ENCODE measurements around the gene TEX22.

TEX22 gene

DNA sequence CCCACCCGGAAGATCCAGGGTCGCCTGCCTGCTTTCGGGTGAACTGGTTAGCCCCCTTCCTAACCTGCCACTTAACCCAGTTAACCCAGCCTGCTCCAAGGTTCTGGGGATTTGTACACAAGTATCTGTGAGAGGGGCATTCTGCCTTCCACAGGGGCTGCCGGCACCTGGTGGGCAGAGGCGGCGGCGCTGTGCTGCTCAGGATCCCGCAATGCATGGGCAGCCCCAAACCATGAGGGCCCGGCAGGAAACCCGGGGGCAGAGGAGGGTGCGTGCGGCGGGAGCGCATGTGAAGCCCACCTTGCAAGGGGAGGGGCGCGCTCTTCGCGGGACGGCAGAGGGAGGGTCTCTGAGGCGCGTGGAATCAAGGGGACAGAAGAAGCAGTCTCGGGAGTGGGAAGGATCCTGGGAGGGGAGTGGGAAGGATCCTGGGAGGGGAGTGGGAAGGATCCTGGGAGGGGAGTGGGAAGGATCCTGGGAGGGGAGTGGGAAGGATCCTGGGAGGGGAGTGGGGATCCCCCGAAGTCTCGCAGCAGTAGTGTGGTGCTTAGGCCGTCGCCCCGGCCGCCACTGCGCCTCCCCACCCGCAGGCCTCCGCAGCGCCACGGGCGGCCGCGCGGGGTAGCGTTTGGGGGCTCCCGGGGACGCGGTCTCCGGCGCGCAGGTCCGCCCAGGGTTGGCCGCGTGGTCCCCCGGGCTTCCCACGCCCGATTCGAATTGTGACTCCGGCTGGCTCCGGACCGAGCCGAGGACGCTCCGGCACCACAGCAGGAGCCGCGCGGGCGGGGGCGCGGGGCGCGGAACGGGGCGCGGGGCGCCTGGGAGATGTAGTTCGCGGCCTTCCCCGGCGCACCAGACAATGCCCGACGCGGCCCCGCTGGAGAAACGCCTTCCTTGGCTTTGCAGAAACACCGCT is 16.4 kb downstream of the TEX22 start:
- Histone ChIP-seq H3K4me2 (peak overlapping the region; percentile 57 to 91 (median 82)), H3K4me1 (peaks cover 23 to 69% (median 58%) of the 10 kb centered on the region in 10 experiments), H3K9ac (peak overlapping the region; percentile 69 to 82 (median 79)), H3K9me3 (replicated peaks in 1 of 11) (no peaks in the 10 kb centered on the region), H3K36me3 (peaks cover 0 to 5% (median 0%) of the 10 kb centered on the region in 11 experiments; a peak in 1 of 22 replicates), H3K4me3 (peak overlapping the region; percentile 55 to 73 (median 62)), H3K27ac (peak overlapping the region; percentile 49 to 76 (median 59); a peak in 18 of 22 replicates), H3K27me3 (peaks cover 46 to 61% (median 52%) of the 10 kb centered on the region in 11 experiments), H4K20me1 (peaks cover 0 to 45% (median 29%) of the 10 kb centered on the region in 11 experiments; a peak in 20 of 22 replicates)
- TF ChIP-seq Cebpa-rat (IDR thresholded peaks at IDR 0.05): no peak

- Histone ChIP-seq H3K27me3 (peaks cover 36 to 50% (median 41%) of the 10 kb centered on the region in 11 experiments), H3K9ac (peak overlapping the region in 9 of 11 experiments; percentile 69 to 82 (median 79); a peak in 11 of 22 replicates), H4K20me1 (peaks cover under 1 to 37% (median 22%) of the 10 kb centered on the region in 11 experiments; a peak in 21 of 22 replicates), H3K4me3 (peak overlapping the region; percentile 55 to 73 (median 62); a peak in 19 of 20 replicates), H3K27ac (no peak overlapping the region), H3K36me3 (no peaks in the 10 kb centered on the region), H3K9me3 (replicated peaks in 1 of 11) (no peaks in the 10 kb centered on the region), H3K4me1 (peaks cover 24 to 67% (median 56%) of the 10 kb centered on the region in 10 experiments), H3K4me2 (peak overlapping the region; percentile 57 to 91 (median 82))
- no peak for TF ChIP-seq Cebpa-rat (IDR thresholded peaks at IDR 0.05)
Observed at GRCh38 chr14:105415481-105416428, 17.4 kb downstream of the TEX22 start.

- peaks cover 10 to 38% (median 23%) of the 10 kb centered on the region in 11 experiments; a peak in 21 of 22 replicates for H4K20me1 ChIP-seq
- no peak overlapping the region for H3K4me2 ChIP-seq
- peaks cover 26 to 69% (median 58%) of the 10 kb centered on the region in 10 experiments for H3K4me1 ChIP-seq
- H3K4me3 ChIP-seq: no peak overlapping the region
- 0 out of 22 replicates have a peak, but pooled peaks cover 0 to 3% (median 0%) of the 10 kb centered on the region in 11 experiments for H3K36me3 ChIP-seq
- no peak overlapping the region for H3K27ac ChIP-seq
- H3K9me3 ChIP-seq (replicated peaks in 1 of 11): no peaks in the 10 kb centered on the region
- peaks cover 28 to 41% (median 33%) of the 10 kb centered on the region in 11 experiments for H3K27me3 ChIP-seq
- no peak for TF ChIP-seq Cebpa-rat (IDR thresholded peaks at IDR 0.05)
- H3K9ac ChIP-seq: no peak overlapping the region
Observed at GRCh38 chr14:105416671-105417070, 18.3 kb downstream of the TEX22 start.

- TF ChIP-seq Cebpa-rat (IDR thresholded peaks at IDR 0.05): no peak
- Histone ChIP-seq H4K20me1 (peaks cover 19 to 39% (median 27%) of the 10 kb centered on the region in 11 experiments; a peak in 21 of 22 replicates), H3K36me3 (peaks cover 0 to 12% (median 2%) of the 10 kb centered on the region in 11 experiments; a peak in 7 of 22 replicates), H3K4me2 (peak overlapping the region in 6 of 11 experiments; percentile 95 to 99 (median 97); a peak in 8 of 22 replicates), H3K27ac (no peak overlapping the region), H3K4me1 (peaks cover 33 to 74% (median 62%) of the 10 kb centered on the region in 10 experiments), H3K4me3 (no peak overlapping the region), H3K9ac (peak overlapping the region in 1 of 11 experiments; percentile 89; a peak in 1 of 22 replicates), H3K9me3 (replicated peaks in 1 of 11) (no peaks in the 10 kb centered on the region), H3K27me3 (peaks cover 20 to 31% (median 24%) of the 10 kb centered on the region in 11 experiments)
Observed at GRCh38 chr14:105417690-105418121, 19.4 kb downstream of the TEX22 start.

DNA sequence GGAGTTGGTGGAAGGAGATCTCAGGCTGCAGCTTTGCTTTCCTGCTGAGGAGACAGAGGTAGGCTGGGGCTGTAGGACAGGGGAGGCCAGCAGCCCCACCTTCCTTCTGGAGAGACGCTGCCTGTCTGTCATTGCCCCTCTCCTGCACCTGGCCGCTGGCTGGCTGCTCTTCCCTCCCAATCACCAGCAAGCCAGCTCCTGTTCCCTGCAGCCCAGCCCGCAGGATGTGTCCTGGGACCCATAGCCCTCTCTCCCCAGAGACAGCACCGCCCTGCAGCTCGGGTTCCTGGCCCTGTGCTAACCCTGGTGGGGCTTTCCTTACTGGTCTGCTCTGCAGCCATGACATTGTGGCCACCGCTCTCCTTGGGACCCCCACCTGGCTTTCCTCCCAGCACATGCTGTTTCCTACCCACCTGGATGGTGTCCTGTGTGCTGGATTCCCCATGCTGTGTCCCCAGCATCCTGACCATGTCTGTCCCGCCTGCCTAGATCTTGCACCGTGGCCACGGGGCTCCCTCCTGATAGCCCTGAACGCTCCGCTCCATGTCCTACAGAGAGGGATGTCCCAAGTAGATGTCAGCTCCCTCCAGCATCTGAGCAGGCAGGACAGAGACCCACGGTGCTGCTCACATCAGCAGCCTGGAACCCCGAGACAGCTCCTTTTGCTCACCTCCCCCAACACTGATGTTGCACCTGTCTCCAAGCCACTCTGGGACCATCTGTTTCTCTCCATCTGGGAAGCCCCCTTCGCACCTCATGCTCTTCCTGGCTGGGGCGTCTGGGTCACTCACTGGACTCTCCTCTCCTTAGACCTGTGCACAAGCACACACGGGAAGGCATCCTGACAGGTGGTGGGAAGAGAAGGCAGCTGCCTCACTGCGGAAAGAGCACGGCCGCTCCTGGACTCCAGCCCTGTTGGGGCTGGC is 20.2 kb downstream of the TEX22 start:
- Histone ChIP-seq H3K4me3 (peak overlapping the region; percentile 62 to 79 (median 70); a peak in 17 of 20 replicates), H3K36me3 (peaks cover 0 to 21% (median 6%) of the 10 kb centered on the region in 11 experiments; a peak in 13 of 22 replicates), H3K27ac (peak overlapping the region in 7 of 11 experiments; percentile 76 to 87 (median 85); a peak in 12 of 22 replicates)

DNA sequence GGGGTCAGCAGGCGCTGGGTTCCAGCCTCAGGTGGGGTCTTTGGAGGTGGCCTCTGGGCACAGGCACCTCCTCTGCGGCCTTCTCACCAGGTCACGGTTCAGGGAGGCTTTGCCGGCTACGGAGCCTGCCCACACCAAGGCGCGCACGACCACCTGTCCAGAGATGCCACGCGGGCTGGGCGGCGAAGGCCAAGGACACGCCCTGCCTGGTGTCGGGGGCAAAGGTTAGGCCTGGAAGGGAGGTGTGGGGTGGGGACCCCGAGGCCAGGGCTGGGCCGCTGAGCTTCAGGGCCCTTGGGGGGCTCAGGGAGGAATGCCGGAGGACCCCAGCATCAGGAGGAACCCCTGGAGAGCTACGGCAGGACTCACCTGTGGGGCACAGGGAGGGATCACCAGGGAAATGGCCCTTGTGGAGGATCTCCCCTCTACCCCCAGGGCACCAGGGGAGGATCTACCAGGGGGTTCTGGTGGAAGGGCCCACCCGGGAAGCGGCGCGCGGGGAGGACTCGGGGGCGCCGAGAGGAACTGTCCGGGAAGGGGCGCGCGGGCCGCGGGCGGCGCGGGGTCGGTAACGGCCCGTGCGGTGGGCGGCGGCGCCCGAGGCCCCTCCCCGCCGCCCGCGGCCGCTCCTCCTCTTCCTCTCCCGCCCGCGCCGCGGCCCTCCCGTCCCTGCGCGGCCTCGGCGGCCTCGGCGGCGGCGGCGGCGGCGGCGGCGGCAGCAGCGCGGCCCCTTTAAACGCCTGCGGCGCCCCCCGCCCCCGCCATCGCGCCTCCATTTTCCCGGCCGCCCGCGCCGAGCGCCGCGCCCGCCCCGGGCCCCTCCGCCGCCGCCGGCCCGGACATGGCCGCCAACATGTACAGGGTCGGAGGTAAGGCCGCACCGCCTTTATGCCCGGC is 21.1 kb downstream of the TEX22 start, which contains the start of gene MTA1:
MTA1 (plus strand) TSS at position 633 of the 897 bp plus-strand sequence; CDS start at position 842, 209 bp downstream.
- Histone ChIP-seq H3K4me3 (peak within 1 kb of the TSS; percentile 74 to 98 (median 93)), H4K20me1 (peaks cover 37 to 43% (median 40%) of the 10 kb centered on the region in 11 experiments; a peak in 21 of 22 replicates), H3K4me2 (peak within 1 kb of the TSS; percentile 95 to 100 (median 97)), H3K9ac (peak within 1 kb of the TSS; percentile 85 to 98 (median 92)), H3K9me3 (replicated peaks in 1 of 11) (no peaks in the 10 kb centered on the region), H3K36me3 (peaks cover 0 to 30% (median 15%) of the 10 kb centered on the region in 11 experiments; a peak in 18 of 22 replicates), H3K4me1 (peaks cover 34 to 68% (median 59%) of the 10 kb centered on the region in 10 experiments), H3K27me3 (peaks cover 2 to 14% (median 6%) of the 10 kb centered on the region in 11 experiments), H3K27ac (peak within 1 kb of the TSS; percentile 76 to 93 (median 87))
- no peak for TF ChIP-seq Cebpa-rat (IDR thresholded peaks at IDR 0.05)

More for the DNA sequence above, 20.2 kb downstream of the TEX22 start:
- H3K9me3 ChIP-seq (replicated peaks in 1 of 11): no peaks in the 10 kb centered on the region
- peak overlapping the region in 10 of 11 experiments; percentile 82 to 93 (median 88); a peak in 19 of 22 replicates for H3K9ac ChIP-seq
- peaks cover 12 to 23% (median 15%) of the 10 kb centered on the region in 11 experiments for H3K27me3 ChIP-seq
- H3K4me2 ChIP-seq: peak overlapping the region; percentile 91 to 99 (median 97)
- no peak for TF ChIP-seq Cebpa-rat (IDR thresholded peaks at IDR 0.05)
- H4K20me1 ChIP-seq: peaks cover 28 to 43% (median 32%) of the 10 kb centered on the region in 11 experiments; a peak in 21 of 22 replicates
- peaks cover 36 to 74% (median 63%) of the 10 kb centered on the region in 10 experiments for H3K4me1 ChIP-seq
